PC-9 (cell line): ENCODE data around the gene LRP1. TPM values are rescaled to one million over a fixed set of nuclear protein-coding genes. Genes with fewer than 3 reads are reported as not detected.

Experiments used
- BruUV-seq: library from RNA; stranded (reverse); fragments of 400-500 nt; replicated peaks from 2 replicates; lab custom pipeline; 2021; lab: Mats Ljungman, UMichigan
- CTCF ChIA-PET: fragments of 300-600 bp; sonication (Branson Sonifier 250); formaldehyde crosslinking; loops from one replicate; lab custom pipeline; 2022; ENCODE audit warnings: antibody characterized with exemption; lab: Charles Lee
- POLR2A ChIA-PET: fragments of 300-600 bp; sonication (Branson Sonifier 250); formaldehyde crosslinking; loops from one replicate; lab custom pipeline; 2022; ENCODE audit warnings: antibody characterized with exemption; ENCODE audit not compliant: unreplicated experiment; lab: Charles Lee
- DNase-seq, 2 experiments: peaks; one replicate each; pipeline versions ENCODE4 v3.0.0 to v3.0.0-alpha.2; 2015 to 2022; ENCODE audit warnings: mixed read lengths in 1 of 2
- H2AFZ ChIP-seq: fragments of 200-600 bp; sonication (generic); 2 replicates; pipeline ENCODE4 v1.8.1; 2017; ENCODE audit warnings: antibody characterized with exemption
- H3F3A ChIP-seq: fragments of 200-600 bp; sonication (generic); 2 replicates; pipeline ENCODE4 v1.8.1; 2017; ENCODE audit warnings: antibody characterized with exemption, mild to moderate bottlenecking, low read depth; ENCODE audit not compliant: insufficient read depth
- H3K27ac ChIP-seq: fragments of 200-600 bp; sonication (generic); 2 replicates; pipeline ENCODE4 v1.6.1; 2016; ENCODE audit warnings: mixed run types
- H3K27me3 ChIP-seq: fragments of 200-600 bp; sonication (generic); 2 replicates; pipeline ENCODE4 v1.6.1; 2016; ENCODE audit warnings: low read depth, mixed run types; ENCODE audit not compliant: insufficient read depth
- H3K36me3 ChIP-seq: fragments of 200-600 bp; sonication (generic); 2 replicates; pipeline ENCODE4 v1.6.1; 2016; ENCODE audit warnings: low read depth, mixed run types
- H3K4me1 ChIP-seq: fragments of 200-600 bp; sonication (generic); replicated peaks from 2 replicates; pipeline ENCODE4 v1.6.1; 2016; ENCODE audit warnings: mixed run types; ENCODE audit not compliant: insufficient read depth
- H3K4me2 ChIP-seq: fragments of 200-600 bp; sonication (generic); 2 replicates; pipeline ENCODE4 v1.6.1; 2017; ENCODE audit warnings: mixed run types
- H3K4me3 ChIP-seq: fragments of 200-600 bp; sonication (generic); 2 replicates; pipeline ENCODE4 v1.6.1; 2016; ENCODE audit warnings: mixed run types
- H3K79me2 ChIP-seq: fragments of 200-600 bp; sonication (generic); 2 replicates; pipeline ENCODE4 v1.6.1; 2017; ENCODE audit warnings: low read depth, mixed run types
- H3K9me2 ChIP-seq: fragments of 200-600 bp; sonication (generic); 2 replicates; pipeline ENCODE4 v1.8.1; 2017; ENCODE audit warnings: mild to moderate bottlenecking; ENCODE audit not compliant: insufficient read depth
- H3K9me3 ChIP-seq: fragments of 200-600 bp; sonication (generic); 2 replicates; pipeline ENCODE4 v1.8.1; 2016; ENCODE audit warnings: low read depth; ENCODE audit not compliant: insufficient read depth
- H4K20me1 ChIP-seq: fragments of 200-600 bp; sonication (generic); 2 replicates; pipeline ENCODE4 v1.8.1; 2017; ENCODE audit not compliant: insufficient read depth
- EZH2 ChIP-seq: fragments of 200-600 bp; sonication (generic); IDR thresholded peaks from 2 replicates; pipeline ENCODE4 v1.8.0; 2017; ENCODE audit warnings: antibody characterized with exemption, low read depth
- intact Hi-C: fragments of 100-400 bp; cut with micrococcal nuclease; formaldehyde crosslinking; loops from one replicate; pipeline ENCODE4 v1.10.0; 2022; ENCODE audit not compliant: unreplicated experiment
- total RNA-seq: library from RNA; stranded (reverse); gene quantifications from 2 replicates; pipeline ENCODE4 v1.2.3, GENCODE V29; 2021
- TF ChIP-seq, protein P1 (sequence below): fragments of 200-600 bp; sonication (generic); conservative IDR thresholded peaks from 2 replicates; pipeline ENCODE4 v1.6.1; 2017; ENCODE audit warnings: mixed run types, antibody characterized with exemption, mild to moderate bottlenecking, moderate library complexity

The LRP1 gene
- total RNA-seq, 1 experiment from 2014 or later: 51.4 TPM

DNA sequence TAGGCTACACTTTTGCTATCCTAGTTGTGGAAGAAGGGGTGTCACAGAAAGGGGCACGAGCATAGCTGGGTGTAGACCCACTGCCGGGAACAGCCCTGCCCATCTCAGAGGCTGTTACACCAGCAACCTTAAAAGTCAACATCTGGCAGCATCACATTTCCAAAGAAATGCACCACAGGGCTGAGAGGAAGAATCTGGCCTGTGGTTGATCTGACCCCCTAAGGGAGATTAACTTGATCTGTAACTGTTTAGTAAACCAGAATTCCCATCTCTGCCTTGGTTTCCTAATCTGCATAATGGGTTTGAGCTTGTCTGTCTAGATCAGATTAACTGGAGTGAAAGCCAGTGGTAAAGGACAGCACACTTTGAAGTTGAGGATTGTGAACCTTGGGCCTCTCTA, 17.8 kb downstream of the LRP1 start:
- H3K36me3 ChIP-seq: no peaks in the 10 kb centered on the region
- no TSS peak for BruUV-seq
- H3K9me3 ChIP-seq: no peaks in the 10 kb centered on the region
- no peak overlapping the region for H3K27ac ChIP-seq
- H3K4me2 ChIP-seq: no peak overlapping the region
- TF ChIP-seq EZH2: no peak
- TF ChIP-seq, protein P1, sequence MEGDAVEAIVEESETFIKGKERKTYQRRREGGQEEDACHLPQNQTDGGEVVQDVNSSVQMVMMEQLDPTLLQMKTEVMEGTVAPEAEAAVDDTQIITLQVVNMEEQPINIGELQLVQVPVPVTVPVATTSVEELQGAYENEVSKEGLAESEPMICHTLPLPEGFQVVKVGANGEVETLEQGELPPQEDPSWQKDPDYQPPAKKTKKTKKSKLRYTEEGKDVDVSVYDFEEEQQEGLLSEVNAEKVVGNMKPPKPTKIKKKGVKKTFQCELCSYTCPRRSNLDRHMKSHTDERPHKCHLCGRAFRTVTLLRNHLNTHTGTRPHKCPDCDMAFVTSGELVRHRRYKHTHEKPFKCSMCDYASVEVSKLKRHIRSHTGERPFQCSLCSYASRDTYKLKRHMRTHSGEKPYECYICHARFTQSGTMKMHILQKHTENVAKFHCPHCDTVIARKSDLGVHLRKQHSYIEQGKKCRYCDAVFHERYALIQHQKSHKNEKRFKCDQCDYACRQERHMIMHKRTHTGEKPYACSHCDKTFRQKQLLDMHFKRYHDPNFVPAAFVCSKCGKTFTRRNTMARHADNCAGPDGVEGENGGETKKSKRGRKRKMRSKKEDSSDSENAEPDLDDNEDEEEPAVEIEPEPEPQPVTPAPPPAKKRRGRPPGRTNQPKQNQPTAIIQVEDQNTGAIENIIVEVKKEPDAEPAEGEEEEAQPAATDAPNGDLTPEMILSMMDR: no peak
- no peaks in the 10 kb centered on the region for H3K9me2 ChIP-seq
- no peaks in the 10 kb centered on the region for H4K20me1 ChIP-seq
- H3K27me3 ChIP-seq: no peaks in the 10 kb centered on the region
- intact Hi-C loops: no loop called here
- H3F3A ChIP-seq: no peaks in the 10 kb centered on the region
- POLR2A ChIA-PET: no interaction called here
- no peak overlapping the region for H3K4me3 ChIP-seq
- CTCF ChIA-PET: interaction anchor here (1.1 kb wide), 1 partner anchor 29 kb away, joined by 3 read pairs; no protein-coding TSS in a partner anchor
- peaks cover 8% of the 10 kb centered on the region for H3K4me1 ChIP-seq
- DNase-seq: no peak
- no peaks in the 10 kb centered on the region for H3K79me2 ChIP-seq
- H2AFZ ChIP-seq: no peak overlapping the region

DNA sequence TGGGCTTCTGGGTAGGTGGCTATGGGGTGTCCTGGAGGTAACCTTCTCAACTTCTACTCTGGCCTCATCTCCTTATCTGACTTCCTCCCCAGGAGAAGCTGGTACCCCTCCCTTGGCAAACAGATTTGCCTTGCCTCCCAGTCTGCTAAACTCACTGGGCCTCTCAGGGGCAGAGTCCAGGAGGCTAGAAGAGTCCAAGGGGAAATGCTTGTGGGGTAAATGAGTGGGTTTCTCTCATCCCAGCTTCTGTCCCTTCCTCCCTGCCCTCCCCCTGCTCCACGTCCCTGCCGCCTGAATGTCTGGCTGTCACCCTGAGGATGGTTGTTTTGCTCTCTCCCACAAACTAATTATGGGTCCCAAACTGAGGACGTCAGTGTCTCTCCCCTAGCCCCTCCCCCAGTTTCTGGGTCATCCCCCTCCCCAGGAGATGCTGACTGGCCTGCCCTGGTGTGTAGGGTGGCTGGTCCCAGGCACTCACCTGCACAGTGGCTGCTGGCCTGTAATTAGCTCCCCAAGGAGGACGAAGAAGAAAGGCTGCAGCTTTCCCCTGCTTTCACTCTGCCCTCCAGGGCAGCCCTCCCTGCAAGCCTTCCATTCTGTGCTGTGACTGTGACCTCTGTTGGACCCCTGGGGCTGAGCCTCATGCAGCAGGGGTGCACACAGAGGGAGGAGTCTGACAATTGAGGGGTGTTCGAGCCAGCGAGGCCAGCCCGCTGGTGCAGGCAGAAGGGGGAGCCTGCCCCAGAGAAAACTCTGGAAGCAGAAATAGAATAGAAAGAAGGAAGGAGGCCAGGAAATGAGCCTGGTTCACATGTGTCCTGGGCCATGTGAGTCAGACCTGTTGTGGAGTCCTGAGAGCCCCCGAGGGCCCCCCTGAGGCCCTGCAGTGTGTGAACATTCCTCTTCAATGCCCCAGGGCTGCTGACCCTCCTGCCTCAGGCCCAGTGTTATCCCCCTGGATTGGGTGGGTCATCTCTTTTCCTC, 19.0 kb downstream of the LRP1 start, which contains the start of gene LRP1-AS:
Gene LRP1-AS (minus strand): TSS at position 659 of the 984 bp plus-strand sequence.
- intact Hi-C loops: no loop called here
- no peak within 1 kb of the TSS for H2AFZ ChIP-seq

More for the DNA sequence above, 19.0 kb downstream of the LRP1 start, which contains the start of gene LRP1-AS:
- no peaks in the 10 kb centered on the region for H4K20me1 ChIP-seq
- no peak for DNase-seq
- H3K27me3 ChIP-seq: no peaks in the 10 kb centered on the region
- ChIA-PET CTCF (interaction anchor here (0.6 to 1.1 kb wide), 2 partner anchors 28 to 510 kb away, joined by 3 read pairs; no protein-coding TSS in a partner anchor), POLR2A (no interaction called here)
- no peaks in the 10 kb centered on the region for H3K9me2 ChIP-seq
- no peaks in the 10 kb centered on the region for H3K36me3 ChIP-seq
- H3K4me2 ChIP-seq: no peak within 1 kb of the TSS
- H3K4me1 ChIP-seq: peaks cover 8% of the 10 kb centered on the region
- no peaks in the 10 kb centered on the region for H3K9me3 ChIP-seq
- no peaks in the 10 kb centered on the region for H3K79me2 ChIP-seq
- H3F3A ChIP-seq: no peaks in the 10 kb centered on the region
- no peak within 1 kb of the TSS for H3K27ac ChIP-seq
- TF ChIP-seq, protein P1: no peak
- TF ChIP-seq EZH2: no peak
- H3K4me3 ChIP-seq: no peak within 1 kb of the TSS
- BruUV-seq: no TSS peak
